Esophagus muscularis mucosa (tissue), 4 donors: ENCODE measurements around the gene SLC22A13. TPM values are rescaled to one million over a fixed set of nuclear protein-coding genes. Genes with fewer than 3 reads are reported as not detected.
A peak's percentile ranks its signal among the peaks of the same experiment; 100 is the strongest.

Experiments used
- DNase-seq: peaks from one replicate; pipeline ENCODE4 v3.0.0-alpha.2; 2017; ENCODE audit errors: extremely low spot score
- H3K27ac ChIP-seq, 4 donors: fragments of 200-600 bp; sonication (generic); replicated peaks in 1 of 4; 1 replicate in 3 of 4; 2 replicates in 1 of 4; pipeline ENCODE4 v1.5.1; 2016 to 2019; ENCODE audit warnings: mild to moderate bottlenecking in 1 of 4
- H3K27me3 ChIP-seq, 4 donors: fragments of 200-600 bp; sonication (generic); one replicate each; pipeline versions ENCODE4 v1.5.1 to v1.6.0; 2016 to 2019
- H3K36me3 ChIP-seq, 4 donors: fragments of 200-600 bp; sonication (generic); one replicate each; pipeline ENCODE4 v1.5.1; 2016 to 2019
- H3K4me1 ChIP-seq, 4 donors: fragments of 200-600 bp; sonication (generic); one replicate each; pipeline ENCODE4 v1.5.1; 2016 to 2019
- H3K4me3 ChIP-seq, 4 donors: fragments of 200-600 bp; sonication (generic); 1 replicate in 2 of 4; 2 replicates in 2 of 4; pipeline ENCODE4 v1.5.1; 2016 to 2019; ENCODE audit warnings: mild to moderate bottlenecking in 4 of 4, moderate library complexity in 1 of 4
- H3K9me3 ChIP-seq, 4 donors: fragments of 200-600 bp; sonication (generic); 1 replicate in 3 of 4; 2 replicates in 1 of 4; pipeline ENCODE4 v1.5.1; 2016 to 2019
- EP300 ChIP-seq: sonication (generic); formaldehyde crosslinking; IDR thresholded peaks from one replicate; pipeline ENCODE4 v1.6.1; 2017; ENCODE audit warnings: antibody characterized with exemption
- POLR2A ChIP-seq: fragments of 450-650 bp; IDR thresholded peaks from one replicate; pipeline ENCODE4 v1.6.1; 2017; ENCODE audit warnings: antibody characterized with exemption, moderate library complexity, mild to moderate bottlenecking, low read depth
- POLR2AphosphoS5 ChIP-seq, 2 donors: sonication (generic); formaldehyde crosslinking; IDR thresholded peaks; one replicate each; pipeline ENCODE4 v1.6.1; 2017; ENCODE audit warnings: antibody characterized with exemption in 2 of 2
- WGBS: methylation state at CpG from one replicate; pipeline ENCODE4 v1.1.5; 2018; 5-methylcytosine and 5-hydroxymethylcytosine counted together
- intact Hi-C: fragments of 100-400 bp; cut with DNase I; formaldehyde crosslinking; loops from one replicate; pipeline ENCODE4 v1.15.1; 2023
- total RNA-seq, 4 donors: library from RNA; depleted of rRNA; stranded (reverse); fragments of >200 nt; gene quantifications; one replicate each; pipeline versions ENCODE4 v1.1.0 to v1.2.1, GENCODE V29; 2016
- TF ChIP-seq, protein P1 (sequence below), 3 experiments: fragments of 200-600 bp in 2 of 3; fragments of 450-650 bp in 1 of 3; sonication (generic) in 2 of 3; IDR thresholded peaks; one replicate each; pipeline ENCODE4 v1.5.1; 2017 to 2019; ENCODE audit warnings: antibody characterized with exemption in 3 of 3, mild to moderate bottlenecking in 2 of 3, moderate library complexity in 1 of 3

The SLC22A13 gene
- total RNA-seq, 4 donors from 2014 or later = 0.17 to 0.29 TPM; not detected in 2

DNA sequence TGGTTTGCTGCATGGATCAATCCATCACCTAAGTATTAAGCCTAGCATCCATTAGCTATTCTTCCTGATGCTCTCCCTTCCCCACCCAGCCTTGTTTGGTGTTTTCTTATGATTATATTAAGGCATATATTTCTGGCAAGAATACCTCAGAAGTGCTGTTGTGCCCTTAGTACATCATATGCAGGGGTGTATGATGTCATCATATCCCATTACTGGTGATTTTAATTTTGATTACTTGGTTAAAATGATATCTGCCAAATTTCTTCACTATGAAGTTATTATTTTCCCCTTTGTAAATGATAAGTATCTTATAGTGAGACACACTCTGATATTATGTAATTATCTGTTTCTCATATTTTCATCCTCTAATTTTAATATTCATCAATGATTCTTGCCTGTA lies 31.9 kb downstream of the SLC22A13 start:
- intact Hi-C loops = no loop called here
- no peak for DNase-seq
- Histone ChIP-seq H3K27ac (no peak overlapping the region), H3K36me3 (no peaks in the 10 kb centered on the region), H3K9me3 (no peaks in the 10 kb centered on the region), H3K4me3 (no peak overlapping the region), H3K27me3 (no peaks in the 10 kb centered on the region), H3K4me1 (no peaks in the 10 kb centered on the region)
- TF ChIP-seq POLR2A (no peak), EP300 (no peak), POLR2AphosphoS5 (IDR thresholded peaks at IDR 0.05) (no peak)
- TF ChIP-seq, protein P1, sequence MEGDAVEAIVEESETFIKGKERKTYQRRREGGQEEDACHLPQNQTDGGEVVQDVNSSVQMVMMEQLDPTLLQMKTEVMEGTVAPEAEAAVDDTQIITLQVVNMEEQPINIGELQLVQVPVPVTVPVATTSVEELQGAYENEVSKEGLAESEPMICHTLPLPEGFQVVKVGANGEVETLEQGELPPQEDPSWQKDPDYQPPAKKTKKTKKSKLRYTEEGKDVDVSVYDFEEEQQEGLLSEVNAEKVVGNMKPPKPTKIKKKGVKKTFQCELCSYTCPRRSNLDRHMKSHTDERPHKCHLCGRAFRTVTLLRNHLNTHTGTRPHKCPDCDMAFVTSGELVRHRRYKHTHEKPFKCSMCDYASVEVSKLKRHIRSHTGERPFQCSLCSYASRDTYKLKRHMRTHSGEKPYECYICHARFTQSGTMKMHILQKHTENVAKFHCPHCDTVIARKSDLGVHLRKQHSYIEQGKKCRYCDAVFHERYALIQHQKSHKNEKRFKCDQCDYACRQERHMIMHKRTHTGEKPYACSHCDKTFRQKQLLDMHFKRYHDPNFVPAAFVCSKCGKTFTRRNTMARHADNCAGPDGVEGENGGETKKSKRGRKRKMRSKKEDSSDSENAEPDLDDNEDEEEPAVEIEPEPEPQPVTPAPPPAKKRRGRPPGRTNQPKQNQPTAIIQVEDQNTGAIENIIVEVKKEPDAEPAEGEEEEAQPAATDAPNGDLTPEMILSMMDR (IDR thresholded peaks at IDR 0.05) = no peak

DNA sequence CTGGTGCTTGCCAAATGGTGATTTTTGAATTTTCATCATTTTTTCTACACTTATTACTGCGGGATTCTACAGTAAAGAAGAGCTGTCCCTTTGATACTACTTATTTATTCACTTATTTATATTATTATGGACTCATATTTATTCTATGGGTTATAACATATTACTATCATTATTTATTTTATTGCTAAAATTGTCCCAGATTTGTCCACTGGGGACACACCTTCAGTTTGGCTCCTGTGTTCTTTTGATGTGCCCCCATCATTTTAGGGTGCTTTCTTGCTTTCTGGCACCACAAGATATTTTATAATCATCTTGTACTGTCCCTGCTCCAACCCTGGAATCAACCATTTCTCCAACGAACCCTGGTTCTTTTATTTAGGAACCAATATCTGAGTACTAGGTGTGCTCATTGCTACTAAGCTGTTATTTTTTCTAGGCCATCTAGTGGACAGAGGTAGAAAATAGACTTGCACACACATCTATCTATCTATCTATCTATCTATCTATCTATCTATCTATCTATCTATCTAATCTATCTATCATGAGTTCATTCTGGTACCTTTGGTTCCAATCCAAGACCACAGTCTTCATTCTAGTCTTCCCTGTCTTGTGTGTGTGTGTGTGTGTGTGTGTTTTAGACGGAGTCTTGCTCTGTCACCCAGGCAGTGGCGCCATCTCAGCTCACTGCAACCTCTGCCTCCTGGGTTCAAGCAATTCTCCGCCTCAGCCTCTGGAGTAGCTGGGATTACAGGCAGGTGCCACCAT lies 32.5 kb downstream of the SLC22A13 start:
- TF ChIP-seq POLR2AphosphoS5 (IDR thresholded peaks at IDR 0.05) (no peak), EP300 (no peak), POLR2A (no peak)
- TF ChIP-seq, protein P1 (IDR thresholded peaks at IDR 0.05) = peak in 1 of 3 experiments; percentile 29
- Histone ChIP-seq H3K4me3 (no peak overlapping the region), H3K9me3 (no peaks in the 10 kb centered on the region), H3K36me3 (no peaks in the 10 kb centered on the region), H3K27ac (no peak overlapping the region), H3K4me1 (no peaks in the 10 kb centered on the region), H3K27me3 (no peaks in the 10 kb centered on the region)
- 84% methylated on average over 5 of the region's 5 CpGs for WGBS
- no peak for DNase-seq
- intact Hi-C loops = no loop called here

DNA sequence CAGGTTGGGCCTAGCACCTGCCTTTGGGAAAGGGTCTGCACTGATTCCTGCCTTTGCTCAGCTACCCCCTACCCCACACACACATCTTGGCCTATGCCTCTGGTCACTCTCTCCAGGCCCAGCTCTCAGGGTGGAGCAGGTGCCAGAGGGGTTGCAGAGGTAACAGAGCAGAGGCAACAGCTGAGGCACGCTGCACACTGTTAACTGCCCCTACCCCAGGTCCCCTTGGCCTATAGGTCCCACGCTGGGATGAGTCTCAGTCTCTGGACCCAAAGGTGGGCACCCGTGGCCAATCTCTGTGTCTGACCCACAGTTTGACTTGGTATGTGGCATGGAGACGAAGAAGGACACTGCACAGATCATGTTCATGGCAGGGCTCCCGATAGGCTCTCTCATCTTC lies 41.3 kb downstream of the SLC22A13 start:
- Histone ChIP-seq H3K27me3 (no peaks in the 10 kb centered on the region), H3K27ac (no peak overlapping the region), H3K36me3 (no peaks in the 10 kb centered on the region), H3K4me1 (no peaks in the 10 kb centered on the region), H3K9me3 (no peaks in the 10 kb centered on the region), H3K4me3 (no peak overlapping the region)
- DNase-seq = no peak
- intact Hi-C loops = no loop called here
- 89% methylated on average over 3 of the region's 5 CpGs for WGBS
- TF ChIP-seq POLR2AphosphoS5 (IDR thresholded peaks at IDR 0.05) (no peak), POLR2A (no peak), EP300 (no peak)
- TF ChIP-seq, protein P1 (IDR thresholded peaks at IDR 0.05) = no peak

DNA sequence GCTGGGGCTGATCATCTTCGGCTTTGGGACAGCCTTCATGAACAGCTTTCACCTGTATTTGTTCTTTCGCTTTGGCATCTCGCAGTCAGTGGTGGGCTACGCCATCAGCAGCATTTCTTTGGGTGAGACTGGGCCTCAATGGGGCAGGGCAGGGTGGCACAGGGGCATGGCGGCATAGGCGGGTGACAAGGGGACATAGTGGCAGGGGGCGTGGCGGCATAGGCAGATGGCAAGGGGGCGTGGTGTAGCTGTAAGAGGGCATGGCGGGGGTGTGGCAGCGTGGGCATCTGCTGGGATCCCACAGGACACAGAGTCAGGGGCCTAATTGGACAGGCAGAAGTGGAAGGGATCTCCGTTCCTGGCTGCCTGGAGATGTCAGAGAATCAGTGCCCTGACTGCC lies 42.0 kb downstream of the SLC22A13 start:
- Histone ChIP-seq H3K4me3 (no peak overlapping the region), H3K36me3 (no peaks in the 10 kb centered on the region), H3K27ac (no peak overlapping the region), H3K9me3 (no peaks in the 10 kb centered on the region), H3K4me1 (no peaks in the 10 kb centered on the region), H3K27me3 (no peaks in the 10 kb centered on the region)
- peak; percentile 75 for DNase-seq
- 99% methylated on average over 9 of the region's 12 CpGs for WGBS
- TF ChIP-seq EP300 (no peak), POLR2A (no peak)
- TF ChIP-seq, protein P1 (IDR thresholded peaks at IDR 0.05) = no peak
- intact Hi-C loops = no loop called here

DNA sequence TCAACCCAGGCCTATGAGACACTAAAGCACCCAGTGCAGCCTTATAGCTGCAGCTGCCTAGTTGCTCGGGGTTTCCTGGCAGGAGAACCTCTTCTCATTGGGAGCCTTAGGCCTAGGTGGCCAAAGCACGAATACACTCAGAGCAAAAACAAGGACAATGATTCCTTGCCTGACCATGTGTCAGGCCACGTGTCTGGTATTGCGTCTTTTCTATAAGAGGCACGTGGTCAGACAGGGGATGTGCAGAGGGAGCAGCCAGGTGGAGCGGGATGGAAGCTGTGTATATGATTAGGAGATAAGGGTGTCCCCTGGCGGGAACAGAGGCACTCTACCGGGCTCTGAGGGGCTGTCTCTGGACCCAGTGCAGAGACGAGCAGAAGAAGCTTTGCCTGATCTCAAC lies 42.8 kb downstream of the SLC22A13 start:
- Histone ChIP-seq H3K27ac (no peak overlapping the region), H3K36me3 (no peaks in the 10 kb centered on the region), H3K27me3 (no peaks in the 10 kb centered on the region), H3K9me3 (no peaks in the 10 kb centered on the region), H3K4me3 (no peak overlapping the region), H3K4me1 (no peaks in the 10 kb centered on the region)
- intact Hi-C loops = no loop called here
- TF ChIP-seq, protein P1 (IDR thresholded peaks at IDR 0.05) = no peak
- WGBS = 94% methylated on average over 8 of the region's 9 CpGs
- DNase-seq = peak; percentile 85
